Inflammatory macrophage treated with lipopolysaccharide for 1 hour (primary cell): Measurements from ENCODE around the gene AP1S2.

Experiments used
- DNase-seq, 2 donors: peaks; one replicate each; pipeline ENCODE4 v3.0.0-alpha.2; 2020 to 2022

Gene AP1S2

DNA sequence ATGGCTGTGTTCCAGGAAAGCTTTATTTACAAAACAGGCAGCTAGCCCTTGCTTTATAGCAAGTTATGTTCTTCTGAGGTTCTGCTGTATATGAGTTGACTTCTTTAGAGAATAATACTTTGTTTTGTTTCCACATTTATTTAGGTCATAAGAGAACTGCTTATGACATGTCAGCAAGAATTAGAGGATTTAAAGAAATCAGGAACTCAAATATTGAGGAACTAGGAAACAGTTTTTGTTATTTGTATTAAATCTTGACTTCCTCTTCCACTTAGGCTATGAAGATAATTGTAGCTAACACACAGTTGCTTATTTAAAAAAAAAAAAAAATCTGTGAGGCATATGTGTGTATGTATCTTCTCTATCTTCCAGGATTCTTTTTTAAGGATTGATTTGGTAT is 50.0 kb downstream of the AP1S2 start:
- DNase-seq = peak; percentile 45 to 67

DNA sequence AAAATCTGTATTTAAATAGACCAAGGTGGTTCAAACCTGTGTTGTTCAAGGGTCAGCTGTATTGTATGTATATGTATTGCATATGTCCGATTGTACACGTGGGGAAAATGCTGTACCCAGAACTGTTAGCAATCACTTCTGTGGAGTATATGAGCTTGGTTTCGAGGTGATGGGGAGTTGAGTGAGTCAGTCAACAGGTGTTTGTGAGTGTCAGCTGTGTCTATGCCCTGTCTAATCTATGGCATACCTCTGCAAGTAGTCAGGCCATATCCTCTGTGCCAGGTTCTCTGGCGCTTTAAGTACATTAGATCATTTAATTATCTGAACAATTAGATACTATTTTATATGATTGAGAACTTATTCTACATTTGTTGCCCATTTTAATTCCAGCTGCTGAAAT is 56.9 kb downstream of the AP1S2 start:
- DNase-seq = no peak

DNA sequence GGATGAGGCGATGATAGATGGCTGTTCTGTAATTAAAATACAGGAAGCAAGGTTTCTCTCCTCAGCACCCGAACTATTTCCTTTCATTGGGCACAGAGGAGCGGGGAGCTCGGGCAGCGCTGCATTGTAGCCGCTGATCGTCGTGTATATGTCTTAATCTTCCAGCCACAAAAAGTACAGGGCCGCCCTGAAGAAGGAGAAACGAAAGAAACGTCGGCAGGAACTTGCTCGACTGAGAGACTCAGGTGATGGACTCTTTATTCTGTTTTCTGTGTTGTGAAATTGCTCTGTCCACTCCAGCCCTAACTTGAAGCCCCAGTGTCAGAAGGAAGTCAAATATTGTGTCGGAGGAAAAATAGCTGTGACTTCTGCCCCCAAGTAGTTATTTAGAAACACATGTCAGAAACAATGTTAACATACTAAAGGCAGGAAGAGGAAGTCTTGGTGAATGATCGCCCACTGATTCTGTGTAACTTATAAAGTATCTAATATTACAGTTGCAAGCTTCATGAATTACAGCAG is 63.8 kb downstream of the AP1S2 start:
- DNase-seq = peak; percentile 33 to 51

DNA sequence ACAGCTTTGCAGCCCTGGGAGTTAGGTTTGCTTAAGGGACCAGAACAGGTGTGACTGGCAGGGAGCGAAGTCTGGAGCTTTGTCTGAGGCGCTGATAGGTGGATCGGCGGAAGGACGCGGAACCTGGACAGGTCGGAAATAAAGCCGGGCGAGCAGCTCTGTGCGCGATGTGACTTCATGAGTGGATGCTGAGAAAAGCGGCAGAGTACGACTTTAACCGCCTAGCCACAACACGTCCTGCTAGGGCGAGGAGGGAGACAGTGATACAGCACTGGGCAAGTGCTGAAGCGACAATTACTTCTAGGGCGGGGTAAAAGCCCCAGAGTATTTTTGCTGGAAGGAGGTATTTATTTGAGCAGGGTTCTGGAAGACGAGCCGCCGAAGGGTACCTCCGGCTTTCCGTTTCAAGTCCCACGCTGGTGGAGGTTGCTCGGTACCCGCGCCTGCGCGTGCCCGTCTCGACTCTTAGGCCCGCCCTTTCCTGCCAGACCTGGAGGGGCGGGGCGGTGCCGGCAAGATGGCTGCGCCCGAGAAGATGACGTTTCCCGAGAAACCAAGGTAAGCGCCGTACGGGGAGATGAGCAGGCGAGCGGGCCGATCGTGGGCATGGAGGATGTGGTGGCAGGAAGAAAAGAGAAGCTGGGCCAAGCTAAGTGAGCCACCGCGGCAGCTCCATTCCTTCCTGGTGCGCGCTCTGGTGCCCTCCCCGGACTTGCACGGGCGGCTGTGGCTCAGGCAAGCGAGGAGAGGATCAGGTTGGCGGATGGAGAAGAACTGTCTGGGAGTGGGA is 64.4 kb downstream of the AP1S2 start, which contains the start of gene ZRSR2:
Gene ZRSR2, plus strand, starts transcription at position 506 of the 790 bp plus-strand sequence. Its CDS starts 12 bp downstream, at position 518.
- DNase-seq = peak; percentile 56 to 62

DNA sequence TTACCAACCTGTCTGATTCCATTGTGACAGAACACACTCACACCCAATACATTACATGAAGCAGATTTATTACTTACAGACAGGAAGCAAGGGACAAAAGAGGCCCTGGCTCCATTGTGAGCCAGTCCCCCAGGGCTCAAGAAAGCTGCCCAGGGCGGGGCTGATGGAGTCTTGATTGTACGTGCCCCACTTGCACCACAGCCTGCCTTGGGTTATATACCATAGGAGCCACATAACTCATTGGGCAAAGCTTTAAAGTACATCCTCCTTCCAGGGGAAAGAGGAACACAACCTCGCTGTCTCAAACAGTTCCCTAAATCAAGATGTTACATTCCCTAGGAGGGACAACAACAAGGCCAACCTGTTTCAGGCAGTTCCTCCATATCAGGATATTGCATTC is 67.7 kb downstream of the AP1S2 start:
- DNase-seq = peak; percentile 25 to 31

DNA sequence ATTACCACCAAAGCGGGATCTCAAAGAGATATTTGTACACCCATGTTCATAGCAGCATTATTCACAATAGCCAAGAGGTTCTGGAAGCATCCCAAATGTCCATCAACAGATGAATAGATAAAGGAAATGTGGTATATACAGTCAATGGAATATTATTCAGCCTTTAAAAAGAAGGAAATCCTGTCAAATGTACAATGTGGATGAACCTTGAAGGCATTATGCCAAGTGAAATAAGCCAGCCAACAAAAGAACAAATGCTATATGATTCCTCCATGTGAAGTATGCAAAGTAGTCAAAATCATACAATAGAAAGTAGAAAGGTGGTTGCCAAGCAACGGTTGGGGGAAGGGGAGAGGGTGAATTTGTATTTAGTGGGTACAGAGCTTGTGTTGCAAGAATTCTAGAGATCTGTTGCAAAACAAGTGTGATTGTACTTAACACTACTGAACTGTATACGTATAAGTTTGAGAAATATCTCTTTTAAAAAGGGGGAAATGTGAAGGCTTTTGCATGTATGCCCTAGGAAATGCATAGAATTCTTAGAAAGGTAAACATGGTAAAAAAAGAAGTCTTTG is 69.3 kb downstream of the AP1S2 start:
- DNase-seq = no peak

DNA sequence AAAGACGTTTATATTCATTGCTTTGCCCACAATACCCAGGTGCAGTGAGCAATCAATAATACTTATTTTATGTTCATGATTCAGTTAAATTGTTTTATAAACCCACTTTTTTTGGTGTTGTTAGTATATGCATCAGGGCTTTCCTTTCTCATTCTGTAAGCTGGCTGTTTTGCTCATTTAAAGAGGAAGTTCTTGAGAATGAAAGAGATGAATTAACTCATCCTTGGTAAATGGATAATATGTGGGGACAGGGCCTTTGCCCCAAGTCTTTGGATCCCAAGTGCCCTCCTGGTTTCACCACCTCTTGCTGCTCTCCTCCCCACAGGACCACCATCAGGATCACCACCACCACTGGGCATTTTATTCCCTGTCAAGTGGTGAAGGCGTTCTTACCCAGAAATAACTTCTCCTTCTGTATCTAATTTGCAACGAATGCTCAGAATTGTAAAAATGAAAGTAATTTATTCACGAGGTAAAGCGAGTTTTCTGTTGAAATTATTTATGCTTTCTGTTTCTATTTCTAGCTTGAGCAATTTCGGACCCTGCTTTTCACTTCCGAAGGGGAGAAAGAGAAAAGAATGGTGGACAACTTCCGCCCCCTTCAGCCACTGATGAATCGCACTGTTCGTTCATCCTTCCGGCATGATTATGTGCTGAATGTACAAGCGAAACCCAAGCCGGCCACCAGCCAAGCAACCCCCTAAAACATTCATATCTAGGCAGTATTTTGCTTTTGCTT is 72.5 kb downstream of the AP1S2 start:
- peak; percentile 44 to 49 for DNase-seq
